NCI-H1105 (cell line): ENCODE data around the gene C17orf100.
"Not testable (repeated sequence)": the region's sequence is repeated elsewhere in the genome, so short reads cannot be mapped to it uniquely, and the experiment has no call there.

ENCODE experiments used
- DNase-seq: peaks from one replicate; lab custom pipeline; 2025; lab: John Stamatoyannopoulos, UW

The C17orf100 gene

DNA sequence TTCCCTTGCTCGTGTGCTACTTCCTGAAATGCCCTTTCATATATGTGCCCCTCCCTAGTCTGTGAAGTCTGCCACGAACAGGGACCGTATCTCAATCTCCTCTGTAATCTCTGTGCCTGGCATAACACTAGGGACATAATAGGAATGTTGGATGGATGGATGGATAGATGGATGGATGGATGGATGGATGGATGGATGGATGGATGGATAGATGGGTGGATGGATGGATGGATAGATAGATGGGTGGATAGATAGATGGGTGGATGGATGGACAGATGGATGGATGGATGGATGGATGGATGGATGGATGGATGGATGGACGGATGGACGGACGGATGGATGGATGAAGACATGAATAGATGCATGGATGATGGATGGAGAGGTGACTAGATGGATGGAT, 40.4 kb downstream of the C17orf100 start:
- DNase-seq, result not testable (repeated sequence)

- DNase-seq, result no peak
Observed at GRCh38 chr17:6695051-6695450, 43.5 kb downstream of the C17orf100 start.

- DNase-seq, result no peak
Observed at GRCh38 chr17:6695565-6695964, 44.0 kb downstream of the C17orf100 start.

DNA sequence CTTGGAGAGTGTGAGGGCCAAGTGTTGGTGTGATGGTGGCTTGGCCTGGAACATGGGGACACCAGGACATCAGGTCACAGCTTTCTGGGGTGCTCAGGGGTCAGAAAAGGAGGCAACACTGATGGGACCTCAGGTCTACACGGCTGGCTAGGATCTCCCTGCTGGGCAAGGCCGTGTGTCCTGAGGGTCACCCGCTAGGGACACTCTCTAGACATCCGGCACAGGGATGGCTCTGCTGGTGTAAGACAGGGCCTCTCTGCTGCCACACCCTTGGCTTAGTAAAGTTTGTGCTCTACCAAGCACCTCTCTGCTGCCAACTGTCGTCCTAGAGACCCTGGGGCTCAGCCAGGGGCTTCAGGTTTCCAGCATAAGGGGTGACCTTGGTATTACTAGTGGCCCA, 45.3 kb downstream of the C17orf100 start:
- DNase-seq, result no peak

DNA sequence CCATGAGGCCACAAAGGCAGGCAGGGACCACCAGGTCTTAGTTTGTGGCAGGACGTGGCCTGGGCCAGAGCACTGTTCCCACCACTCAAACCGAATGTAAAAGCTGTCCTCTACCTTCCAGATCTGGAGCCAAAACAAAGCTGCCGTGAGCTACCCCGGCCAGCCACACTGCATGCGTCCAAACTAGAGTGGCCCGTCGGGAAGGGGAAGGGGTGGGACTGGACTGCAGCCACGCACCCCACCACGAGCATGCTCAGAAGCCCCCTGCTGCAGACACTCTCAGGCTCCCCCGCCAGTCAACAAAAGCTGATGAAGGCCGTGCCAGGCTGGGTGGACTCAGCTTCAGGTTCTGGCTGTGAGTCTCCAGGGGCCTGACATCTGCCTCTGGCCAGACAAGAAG, 46.4 kb downstream of the C17orf100 start:
- no peak for DNase-seq

GRCh38 chr17:6699997-6700947, 48.7 kb downstream of the C17orf100 start:
- no peak for DNase-seq

DNA sequence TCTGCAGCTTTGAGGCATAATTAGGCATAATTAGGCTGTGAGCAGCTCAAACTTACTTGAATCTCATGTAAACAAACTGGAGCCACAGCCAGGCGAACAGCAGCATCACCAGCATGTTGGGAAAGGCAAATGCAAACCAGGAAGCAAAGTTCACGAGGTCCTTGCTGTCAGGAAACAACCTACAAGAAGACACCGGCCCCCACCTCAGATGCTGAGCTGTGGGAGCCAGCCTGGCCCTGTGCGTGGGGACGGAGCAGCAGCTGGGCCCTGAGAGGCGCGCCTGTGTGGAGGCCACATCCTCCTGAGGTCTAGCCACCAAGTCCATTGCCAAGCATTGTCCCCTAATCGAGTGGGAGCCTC, 49.4 kb downstream of the C17orf100 start:
- no peak for DNase-seq

DNA sequence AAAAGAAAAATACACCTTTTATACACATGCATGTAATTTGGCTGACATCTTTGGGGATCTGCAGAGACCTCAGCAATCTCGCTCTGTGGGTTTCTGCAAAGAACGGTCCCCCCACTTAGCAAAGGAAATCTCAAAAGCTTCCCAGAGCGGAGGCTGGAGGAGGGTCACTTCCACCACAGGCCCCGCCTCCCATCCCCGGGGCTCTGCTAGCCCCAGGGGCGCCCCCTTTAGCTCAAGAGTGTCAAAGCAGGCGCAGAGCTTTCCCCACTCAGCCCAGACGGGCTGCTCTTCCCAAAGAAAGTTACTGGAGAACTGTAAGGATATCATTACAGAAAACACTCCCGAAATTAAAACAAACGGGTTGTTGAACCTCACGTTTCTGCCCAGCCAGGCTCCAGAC, 50.2 kb downstream of the C17orf100 start:
- no peak for DNase-seq

- no peak for DNase-seq
Observed at GRCh38 chr17:6702567-6703215, 51.1 kb downstream of the C17orf100 start.
